ENCODE measurements around the gene C2CD2L. TPM values are rescaled to one million over a fixed set of nuclear protein-coding genes. Genes with fewer than 3 reads are reported as not detected.

Gene C2CD2L
- total RNA-seq, 1 experiment from 2014 or later, result 16.8 TPM

DNA sequence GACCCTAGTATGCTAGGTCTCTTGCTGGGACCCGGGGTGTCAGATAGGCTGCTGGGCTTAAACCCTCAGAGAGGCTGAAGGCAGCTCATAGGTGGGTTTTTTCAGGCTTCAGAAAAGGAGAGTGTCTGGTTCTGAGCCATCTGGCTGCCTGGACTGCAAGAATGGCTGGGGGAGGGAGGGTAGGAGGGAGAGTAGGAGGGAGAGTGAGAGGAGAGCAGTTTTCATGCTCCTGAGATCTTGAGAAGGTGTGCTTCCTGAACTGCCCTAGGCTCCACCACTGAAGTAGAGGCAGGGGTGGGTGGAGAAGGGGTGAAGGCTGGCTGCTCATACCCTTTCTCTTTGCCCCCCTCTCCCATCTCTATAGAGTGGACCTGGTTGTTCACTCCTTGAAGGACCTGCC is 17.8 kb upstream of the C2CD2L start:
- H2AFZ ChIP-seq (ENCODE audit: low read length), result no peak overlapping the region
- ChIA-PET POLR2A (ENCODE audit: unreplicated experiment) (interaction anchor here (0.5 kb wide), 1 partner anchor 183 kb away, joined by 3 read pairs; no protein-coding TSS in a partner anchor), CTCF (no interaction called here)
- no peak overlapping the region for H3K9ac ChIP-seq (ENCODE audit: low read length)
- H4K20me1 ChIP-seq (ENCODE audit: low read length), result peaks cover 23% of the 10 kb centered on the region
- H3K4me3 ChIP-seq (ENCODE audit: low read length), result no peak overlapping the region
- BruUV-seq (replicated peaks), result no TSS peak
- peaks cover 17% of the 10 kb centered on the region for H3F3A ChIP-seq (ENCODE audit: low read length, unreplicated experiment)
- H3K4me2 ChIP-seq (ENCODE audit: low read length), result no peak overlapping the region
- DNase-seq (no peak), ATAC-seq (no peak)
- TF ChIP-seq EZH2 (IDR thresholded peaks at IDR 0.05; ENCODE audit: low read length, unreplicated experiment) (no peak), EZH2phosphoT487 (IDR thresholded peaks at IDR 0.05; ENCODE audit: borderline replicate concordance, low read length) (no peak)
- TF ChIP-seq, protein P1, sequence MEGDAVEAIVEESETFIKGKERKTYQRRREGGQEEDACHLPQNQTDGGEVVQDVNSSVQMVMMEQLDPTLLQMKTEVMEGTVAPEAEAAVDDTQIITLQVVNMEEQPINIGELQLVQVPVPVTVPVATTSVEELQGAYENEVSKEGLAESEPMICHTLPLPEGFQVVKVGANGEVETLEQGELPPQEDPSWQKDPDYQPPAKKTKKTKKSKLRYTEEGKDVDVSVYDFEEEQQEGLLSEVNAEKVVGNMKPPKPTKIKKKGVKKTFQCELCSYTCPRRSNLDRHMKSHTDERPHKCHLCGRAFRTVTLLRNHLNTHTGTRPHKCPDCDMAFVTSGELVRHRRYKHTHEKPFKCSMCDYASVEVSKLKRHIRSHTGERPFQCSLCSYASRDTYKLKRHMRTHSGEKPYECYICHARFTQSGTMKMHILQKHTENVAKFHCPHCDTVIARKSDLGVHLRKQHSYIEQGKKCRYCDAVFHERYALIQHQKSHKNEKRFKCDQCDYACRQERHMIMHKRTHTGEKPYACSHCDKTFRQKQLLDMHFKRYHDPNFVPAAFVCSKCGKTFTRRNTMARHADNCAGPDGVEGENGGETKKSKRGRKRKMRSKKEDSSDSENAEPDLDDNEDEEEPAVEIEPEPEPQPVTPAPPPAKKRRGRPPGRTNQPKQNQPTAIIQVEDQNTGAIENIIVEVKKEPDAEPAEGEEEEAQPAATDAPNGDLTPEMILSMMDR (conservative IDR thresholded peaks at IDR 0.05; ENCODE audit: low read depth, low read length), result no peak
- no peaks in the 10 kb centered on the region for H3K9me2 ChIP-seq (replicated peaks; ENCODE audit: low read length)
- peaks cover 36% of the 10 kb centered on the region for H3K4me1 ChIP-seq (ENCODE audit: insufficient read depth, low read length)
- intact Hi-C loops (cut with micrococcal nuclease), result no loop called here
- H3K36me3 ChIP-seq (ENCODE audit: low read depth, low read length), result peaks cover 22% of the 10 kb centered on the region
- no peaks in the 10 kb centered on the region for H3K27me3 ChIP-seq (ENCODE audit: low read length)
- peaks cover 48% of the 10 kb centered on the region for H3K79me2 ChIP-seq (ENCODE audit: low read length)
- no peak overlapping the region for H3K27ac ChIP-seq (ENCODE audit: low read length)
- H3K9me3 ChIP-seq (ENCODE audit: low read length), result no peaks in the 10 kb centered on the region

DNA sequence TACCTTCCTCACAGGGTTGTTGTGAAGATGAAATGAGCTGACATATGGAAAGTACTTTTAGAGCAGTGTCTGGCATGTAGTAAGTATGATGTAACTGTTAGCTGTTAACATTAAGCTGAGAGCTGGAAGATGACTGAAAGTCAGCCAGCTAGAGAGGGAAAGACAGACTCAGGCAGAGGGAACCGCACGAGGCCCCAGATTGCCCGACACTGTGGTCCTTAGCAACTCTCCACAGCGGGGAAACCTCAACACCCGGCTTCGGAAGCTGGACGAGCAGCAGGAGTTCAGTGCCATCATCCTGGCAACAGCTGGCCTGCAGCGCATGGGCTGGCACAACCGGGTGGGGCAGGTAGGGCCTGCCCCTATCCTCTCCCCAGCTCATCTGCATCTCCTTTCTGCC is 16.0 kb upstream of the C2CD2L start:
- Histone ChIP-seq H3K27ac (ENCODE audit: low read length) (no peak overlapping the region), H3K9ac (ENCODE audit: low read length) (no peak overlapping the region), H3K4me1 (ENCODE audit: insufficient read depth, low read length) (peaks cover 33% of the 10 kb centered on the region), H2AFZ (ENCODE audit: low read length) (no peak overlapping the region), H3K9me3 (ENCODE audit: low read length) (no peaks in the 10 kb centered on the region), H3K79me2 (ENCODE audit: low read length) (peaks cover 47% of the 10 kb centered on the region), H3K4me3 (ENCODE audit: low read length) (no peak overlapping the region), H3K9me2 (replicated peaks; ENCODE audit: low read length) (no peaks in the 10 kb centered on the region), H3K27me3 (ENCODE audit: low read length) (no peaks in the 10 kb centered on the region), H3K4me2 (ENCODE audit: low read length) (no peak overlapping the region), H3K36me3 (ENCODE audit: low read depth, low read length) (peaks cover 22% of the 10 kb centered on the region), H3F3A (ENCODE audit: low read length, unreplicated experiment) (peaks cover 17% of the 10 kb centered on the region), H4K20me1 (ENCODE audit: low read length) (peaks cover 28% of the 10 kb centered on the region)
- intact Hi-C loops (cut with micrococcal nuclease), result no loop called here
- ATAC-seq, result no peak
- CTCF ChIA-PET, result no interaction called here
- BruUV-seq (replicated peaks), result no TSS peak
- TF ChIP-seq EZH2phosphoT487 (IDR thresholded peaks at IDR 0.05; ENCODE audit: borderline replicate concordance, low read length) (no peak), EZH2 (IDR thresholded peaks at IDR 0.05; ENCODE audit: low read length, unreplicated experiment) (no peak)
- DNase-seq, result no peak
- POLR2A ChIA-PET (ENCODE audit: unreplicated experiment), result no interaction called here

DNA sequence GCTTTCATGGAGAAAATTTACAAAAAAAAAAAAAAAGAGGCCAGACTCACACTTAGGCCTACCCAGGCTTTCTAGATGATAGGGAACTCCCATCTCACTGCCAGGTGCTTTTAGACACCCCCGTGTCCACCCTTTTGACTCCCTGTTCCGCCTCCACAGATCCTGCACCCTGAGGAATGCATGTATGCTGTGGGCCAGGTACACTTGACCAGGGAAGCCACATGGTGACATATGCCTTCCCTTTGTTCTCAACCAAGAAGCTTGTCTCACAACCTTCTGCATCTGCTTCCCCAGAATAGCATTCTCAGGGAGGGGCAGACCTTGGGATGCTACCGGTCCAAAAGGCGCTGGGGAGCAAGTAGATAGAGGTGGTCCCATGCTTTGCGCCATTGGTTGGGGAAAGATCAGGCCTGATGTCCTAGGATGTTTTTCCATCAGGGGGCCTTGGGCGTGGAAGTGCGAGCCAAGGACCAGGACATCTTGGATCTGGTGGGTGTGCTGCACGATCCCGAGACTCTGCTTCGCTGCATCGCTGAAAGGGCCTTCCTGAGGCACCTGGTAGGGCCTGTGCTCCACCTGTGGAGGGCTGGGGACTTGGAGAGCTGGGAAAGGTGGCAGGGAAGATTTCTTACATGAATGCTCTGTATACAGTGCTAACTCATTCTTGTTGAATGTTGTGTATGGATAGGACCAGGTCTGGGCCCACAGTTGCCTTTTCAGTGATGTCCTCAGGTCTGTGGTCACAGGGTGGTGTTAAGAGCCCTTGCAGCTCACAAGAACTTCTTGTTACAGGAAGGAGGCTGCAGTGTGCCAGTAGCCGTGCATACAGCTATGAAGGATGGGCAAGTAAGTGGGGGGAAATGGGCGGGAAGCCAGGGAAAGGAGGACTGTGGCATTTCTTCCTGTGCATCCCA is 14.9 kb upstream of the C2CD2L start:
- Histone ChIP-seq H3K4me2 (ENCODE audit: low read length) (peak overlapping the region; percentile 94), H3K9ac (ENCODE audit: low read length) (no peak overlapping the region), H3K27ac (ENCODE audit: low read length) (no peak overlapping the region), H3K36me3 (ENCODE audit: low read depth, low read length) (peaks cover 32% of the 10 kb centered on the region), H3K4me1 (ENCODE audit: insufficient read depth, low read length) (peaks cover 31% of the 10 kb centered on the region), H3K79me2 (ENCODE audit: low read length) (peaks cover 39% of the 10 kb centered on the region), H3K9me2 (replicated peaks; ENCODE audit: low read length) (no peaks in the 10 kb centered on the region), H2AFZ (ENCODE audit: low read length) (no peak overlapping the region), H3K9me3 (ENCODE audit: low read length) (no peaks in the 10 kb centered on the region), H3K27me3 (ENCODE audit: low read length) (no peaks in the 10 kb centered on the region), H3F3A (ENCODE audit: low read length, unreplicated experiment) (peaks cover 17% of the 10 kb centered on the region), H3K4me3 (ENCODE audit: low read length) (peak overlapping the region; percentile 90), H4K20me1 (ENCODE audit: low read length) (peaks cover 28% of the 10 kb centered on the region)
- ATAC-seq (no peak), DNase-seq (no peak)
- POLR2A ChIA-PET (ENCODE audit: unreplicated experiment), result interaction anchor here (0.6 kb wide), 1 partner anchor 80 kb away, joined by 3 read pairs; no protein-coding TSS in a partner anchor
- CTCF ChIA-PET, result no interaction called here
- no peak for TF ChIP-seq EZH2 (IDR thresholded peaks at IDR 0.05; ENCODE audit: low read length, unreplicated experiment)
- TF ChIP-seq, protein P1 (conservative IDR thresholded peaks at IDR 0.05; ENCODE audit: low read depth, low read length), result no peak
- TF ChIP-seq EZH2phosphoT487 (IDR thresholded peaks at IDR 0.05; ENCODE audit: borderline replicate concordance, low read length), result no peak
- no TSS peak for BruUV-seq (replicated peaks)
- intact Hi-C loops (cut with micrococcal nuclease), result no loop called here

All from PC-3 (cell line).